GM19372 (cell line): ENCODE results near the gene ZC3H6.

ENCODE experiments used
- ATAC-seq: cut with Tn5 transposase; IDR thresholded peaks from one replicate; pipeline ENCODE4 v1.9.1; 2021; ENCODE audit warnings: mild to moderate bottlenecking, low read depth, moderate library complexity; ENCODE audit not compliant: unreplicated experiment

The ZC3H6 gene, protein sequence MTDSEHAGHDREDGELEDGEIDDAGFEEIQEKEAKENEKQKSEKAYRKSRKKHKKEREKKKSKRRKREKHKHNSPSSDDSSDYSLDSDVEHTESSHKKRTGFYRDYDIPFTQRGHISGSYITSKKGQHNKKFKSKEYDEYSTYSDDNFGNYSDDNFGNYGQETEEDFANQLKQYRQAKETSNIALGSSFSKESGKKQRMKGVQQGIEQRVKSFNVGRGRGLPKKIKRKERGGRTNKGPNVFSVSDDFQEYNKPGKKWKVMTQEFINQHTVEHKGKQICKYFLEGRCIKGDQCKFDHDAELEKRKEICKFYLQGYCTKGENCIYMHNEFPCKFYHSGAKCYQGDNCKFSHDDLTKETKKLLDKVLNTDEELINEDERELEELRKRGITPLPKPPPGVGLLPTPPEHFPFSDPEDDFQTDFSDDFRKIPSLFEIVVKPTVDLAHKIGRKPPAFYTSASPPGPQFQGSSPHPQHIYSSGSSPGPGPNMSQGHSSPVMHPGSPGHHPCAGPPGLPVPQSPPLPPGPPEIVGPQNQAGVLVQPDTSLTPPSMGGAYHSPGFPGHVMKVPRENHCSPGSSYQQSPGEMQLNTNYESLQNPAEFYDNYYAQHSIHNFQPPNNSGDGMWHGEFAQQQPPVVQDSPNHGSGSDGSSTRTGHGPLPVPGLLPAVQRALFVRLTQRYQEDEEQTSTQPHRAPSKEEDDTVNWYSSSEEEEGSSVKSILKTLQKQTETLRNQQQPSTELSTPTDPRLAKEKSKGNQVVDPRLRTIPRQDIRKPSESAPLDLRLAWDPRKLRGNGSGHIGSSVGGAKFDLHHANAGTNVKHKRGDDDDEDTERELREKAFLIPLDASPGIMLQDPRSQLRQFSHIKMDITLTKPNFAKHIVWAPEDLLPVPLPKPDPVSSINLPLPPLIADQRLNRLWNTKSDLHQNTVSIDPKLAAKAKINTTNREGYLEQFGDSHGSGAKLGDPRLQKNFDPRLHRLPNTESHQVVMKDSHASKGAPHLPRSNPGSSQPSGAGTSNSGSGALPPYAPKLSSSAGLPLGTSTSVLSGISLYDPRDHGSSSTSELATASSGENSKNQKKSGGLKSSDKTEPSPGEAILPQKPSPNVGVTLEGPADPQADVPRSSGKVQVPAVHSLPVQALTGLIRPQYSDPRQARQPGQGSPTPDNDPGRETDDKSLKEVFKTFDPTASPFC

GRCh38 chr2:112275311-112275886 lies at the start of gene ZC3H6:
Gene ZC3H6, plus strand, starts transcription at chr2:112275597. Its CDS starts 398 bp downstream, at chr2:112275995.
- ATAC-seq, result peak; percentile 94

- no peak for ATAC-seq
Measured at GRCh38 chr2:112229348-112229747, 46.0 kb upstream of the ZC3H6 start.

DNA sequence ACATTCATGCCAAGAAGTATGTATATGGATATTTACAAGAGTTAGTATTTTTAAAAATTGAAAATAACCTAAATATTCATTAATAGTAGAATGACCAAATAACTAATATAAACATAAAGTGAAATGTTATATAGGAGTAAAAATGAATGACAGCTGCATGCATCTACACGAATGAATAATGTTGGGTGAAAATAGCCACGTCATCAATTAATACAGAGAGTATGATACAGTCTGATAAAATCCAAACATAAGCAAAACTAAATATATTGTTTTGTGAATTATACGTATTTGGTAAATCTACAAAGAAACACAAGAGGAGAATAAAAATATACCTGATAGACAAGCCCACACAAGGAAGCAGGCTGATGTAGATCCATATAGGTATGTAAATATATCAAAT lies 45.0 kb upstream of the ZC3H6 start:
- no peak for ATAC-seq

- ATAC-seq, result no peak
Measured at GRCh38 chr2:112239862-112240261, 35.5 kb upstream of the ZC3H6 start.

DNA sequence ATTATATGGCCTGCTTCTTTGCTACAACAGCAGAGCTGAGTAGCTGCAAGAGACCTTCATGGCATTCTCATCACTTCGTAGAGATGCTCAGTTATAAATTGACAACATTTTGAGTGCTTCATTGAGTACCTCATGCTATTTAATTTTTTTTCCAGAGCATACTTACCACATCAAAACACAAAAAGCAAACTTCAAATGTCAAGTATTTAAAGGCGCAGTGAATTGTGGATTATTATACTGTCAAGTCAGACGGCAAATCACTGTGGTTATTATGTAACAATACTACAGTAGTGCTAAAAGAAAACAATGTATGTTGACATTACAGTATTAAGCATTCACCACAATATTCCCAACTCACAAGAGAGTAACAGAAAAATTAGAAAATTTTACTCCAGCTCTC lies 33.0 kb upstream of the ZC3H6 start:
- no peak for ATAC-seq

DNA sequence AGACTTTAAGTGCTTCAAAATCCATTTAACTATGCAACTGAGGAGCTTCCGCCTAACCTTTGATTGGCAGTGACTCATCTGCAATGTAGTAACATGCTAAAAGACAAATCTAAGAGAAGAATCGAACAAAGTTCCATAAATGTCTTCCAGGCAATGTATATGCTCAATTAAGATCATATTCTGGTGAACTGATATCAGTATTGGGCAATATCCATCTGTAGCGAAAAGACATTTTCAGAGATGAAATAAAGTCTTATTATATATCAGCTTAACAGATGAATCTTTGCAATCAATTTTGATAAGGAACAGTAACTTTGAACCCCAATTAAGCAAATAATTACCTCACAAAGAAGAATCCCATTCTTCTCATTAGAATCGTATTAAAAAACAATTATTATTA lies 32.2 kb upstream of the ZC3H6 start:
- ATAC-seq, result no peak

DNA sequence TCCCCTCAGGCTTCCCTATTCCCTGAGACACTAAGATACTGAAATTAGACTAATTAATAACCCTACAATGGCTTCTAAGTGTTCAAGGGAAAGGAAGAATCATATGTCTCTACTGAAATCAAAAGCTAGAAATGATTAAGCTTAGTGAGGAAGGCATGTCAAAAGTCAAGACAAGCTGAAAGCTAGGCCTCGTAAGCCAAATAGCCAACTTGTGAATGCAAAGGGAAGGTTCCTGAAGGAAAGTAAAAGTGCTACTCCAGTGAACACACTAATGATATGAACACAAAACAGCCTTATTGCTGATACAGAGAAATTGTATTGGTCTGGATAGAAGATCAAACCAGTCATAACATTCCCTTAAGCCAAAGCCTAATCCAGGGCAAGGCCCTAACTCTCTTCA lies 30.5 kb upstream of the ZC3H6 start:
- ATAC-seq, result no peak

DNA sequence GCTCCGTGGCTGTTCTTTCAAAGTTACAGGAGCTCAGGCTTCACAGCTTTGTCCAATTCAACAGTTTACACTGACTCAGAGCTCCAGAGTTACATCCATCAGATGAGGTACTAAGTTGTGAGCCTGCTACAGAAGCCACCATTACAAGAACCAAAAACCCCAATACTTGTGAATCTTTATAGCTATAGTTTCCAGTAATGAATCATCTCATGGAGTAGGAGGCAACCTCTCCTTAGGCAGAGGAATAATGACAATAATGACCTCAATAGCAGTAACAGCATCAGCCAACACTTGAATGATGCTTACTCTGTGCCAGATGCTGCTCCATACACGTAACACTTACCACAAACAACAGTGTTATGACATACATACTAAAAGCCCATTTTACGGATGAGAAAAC lies 24.1 kb upstream of the ZC3H6 start:
- ATAC-seq, result no peak

GRCh38 chr2:112253261-112253815 lies 22.1 kb upstream of the ZC3H6 start:
- ATAC-seq, result no peak

DNA sequence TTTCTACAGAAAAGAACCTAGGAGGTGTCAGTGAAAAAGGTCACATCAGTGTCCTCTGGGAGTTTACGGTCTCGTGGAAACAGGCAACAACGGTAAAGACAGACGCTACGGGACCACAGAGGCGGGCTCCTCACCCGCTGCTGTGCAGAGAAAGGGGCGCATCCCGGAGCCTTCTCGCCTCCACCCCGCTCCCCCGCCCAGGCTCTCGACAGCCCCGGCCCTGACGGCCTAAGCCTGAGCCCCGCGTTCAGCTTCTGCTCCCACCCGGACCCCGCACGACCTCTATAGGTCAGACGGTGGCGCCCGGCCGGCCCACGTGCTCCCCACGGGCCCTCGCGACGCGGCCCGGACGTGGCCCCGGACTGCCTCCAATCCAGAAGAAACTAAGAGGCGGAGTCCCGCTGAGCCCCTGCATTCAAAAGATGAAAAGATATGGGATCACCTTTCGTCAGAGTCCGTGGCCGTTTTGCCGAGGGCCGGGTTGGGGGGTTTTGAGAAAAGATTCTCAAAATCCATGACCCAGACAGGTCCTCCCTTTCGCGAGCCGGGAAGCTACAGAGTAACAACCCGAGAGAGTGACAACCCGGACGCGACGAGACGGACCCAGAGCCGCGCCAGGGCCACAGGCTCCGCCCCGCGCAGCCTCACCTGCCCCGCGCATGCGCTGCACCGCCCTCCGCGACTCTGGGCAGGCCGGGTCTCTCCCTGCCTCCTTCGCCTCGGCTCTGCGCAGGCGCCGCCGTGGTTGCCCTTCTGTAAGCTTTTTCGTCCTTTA lies 20.7 kb upstream of the ZC3H6 start, which contains the start of gene ZC3H8:
Gene ZC3H8 (minus strand): TSS at position 577 of the 775 bp plus-strand sequence. CDS start 61 bp downstream, at position 516.
- peak; percentile 89 for ATAC-seq

- ATAC-seq, result no peak
Measured at GRCh38 chr2:112255875-112256274, 19.5 kb upstream of the ZC3H6 start.

DNA sequence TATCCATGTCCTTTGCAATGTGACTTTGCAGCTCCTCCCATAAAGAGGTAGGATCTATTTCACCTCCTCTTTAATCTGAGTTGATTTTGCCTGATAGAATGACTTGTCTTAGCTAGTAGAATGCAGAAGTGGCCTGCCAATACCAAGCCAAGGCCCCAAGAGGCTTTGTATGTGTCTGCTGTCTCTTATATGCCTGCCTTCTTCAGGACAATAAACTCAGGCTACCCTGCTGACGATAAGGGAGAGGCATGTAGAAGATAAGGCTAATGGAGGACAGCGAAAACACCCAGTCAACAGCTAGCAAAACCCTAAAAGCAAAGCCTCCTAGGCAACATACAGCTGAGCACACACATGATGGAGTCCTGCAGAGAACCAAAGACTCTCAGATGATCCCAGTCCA lies 18.7 kb upstream of the ZC3H6 start:
- no peak for ATAC-seq

- ATAC-seq, result no peak
Measured at GRCh38 chr2:112257575-112257974, 17.8 kb upstream of the ZC3H6 start.

- ATAC-seq, result peak; percentile 40
Measured at GRCh38 chr2:112259509-112260294, 15.7 kb upstream of the ZC3H6 start.

DNA sequence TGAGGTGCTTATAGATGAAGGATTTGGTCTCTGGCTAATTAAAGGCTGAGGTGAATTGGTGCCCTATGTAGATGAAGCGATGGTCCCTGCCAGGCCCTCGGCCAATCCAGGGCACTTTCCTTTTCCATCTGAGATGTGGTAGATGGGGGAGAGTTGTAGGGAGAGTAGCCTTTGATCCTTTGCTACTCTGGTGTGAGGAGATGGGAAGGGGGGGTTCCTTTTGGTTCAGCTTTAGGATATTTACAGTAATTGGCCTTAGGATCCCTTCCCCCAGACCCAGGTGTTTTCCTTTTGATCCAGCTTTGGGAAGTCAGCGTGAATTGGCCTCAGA lies 15.1 kb upstream of the ZC3H6 start:
- ATAC-seq, result no peak

DNA sequence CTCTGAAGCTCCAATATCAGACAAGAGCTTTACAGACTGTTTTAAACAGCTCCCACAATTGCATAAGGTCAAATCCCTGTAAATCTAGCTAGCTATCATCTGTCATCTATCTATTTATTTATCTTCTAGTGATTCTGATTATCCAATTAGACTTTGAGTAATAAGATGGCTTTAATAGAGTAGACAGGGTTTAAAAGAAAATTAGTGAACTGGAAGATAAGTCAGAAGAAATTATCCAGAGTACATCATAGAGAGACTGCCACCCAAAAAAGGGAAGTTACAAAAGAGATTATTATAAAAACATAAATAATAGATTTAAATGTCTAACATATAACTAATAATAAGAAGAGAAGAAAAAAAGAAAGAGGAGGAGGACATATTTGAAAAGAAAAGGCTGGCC lies 12.5 kb upstream of the ZC3H6 start:
- ATAC-seq, result no peak

DNA sequence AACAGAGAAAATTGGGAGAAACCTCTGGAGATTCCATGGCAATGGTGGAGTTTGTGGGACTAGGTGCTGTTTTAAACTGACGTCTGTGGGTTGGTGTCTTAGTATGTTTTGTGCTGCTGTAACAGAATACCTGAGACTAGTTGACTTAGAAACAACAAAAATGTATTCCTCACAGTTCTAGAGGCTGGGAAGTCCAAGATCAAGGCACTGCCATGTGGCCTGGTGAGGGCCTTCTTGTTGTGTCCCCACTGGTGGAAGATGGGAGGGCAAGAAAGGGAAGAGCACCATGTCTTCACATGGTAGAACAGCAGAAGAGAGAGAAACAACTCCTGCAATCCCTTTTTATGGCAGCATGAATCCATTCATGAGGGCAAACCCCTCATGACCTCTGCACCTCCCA lies 6.8 kb upstream of the ZC3H6 start:
- no peak for ATAC-seq

- no peak for ATAC-seq
Measured at GRCh38 chr2:112272669-112273068, 2.7 kb upstream of the ZC3H6 start.

GRCh38 chr2:112273349-112273748 lies 2.0 kb upstream of the ZC3H6 start:
- ATAC-seq, result no peak
